Cardiac muscle cell (in vitro differentiated cells and primary cell): ENCODE measurements around the gene DHRS1. TPM values are rescaled to one million over a fixed set of nuclear protein-coding genes. Genes with fewer than 3 reads are reported as not detected.

Experiments used
- DNase-seq, 2 donors: peaks; one replicate each; pipeline versions ENCODE4 v3.0.0 to v3.0.0-alpha.2; 2010 to 2017; ENCODE audit warnings: low read depth in 1 of 2, low spot score in 1 of 2
- H3K27ac ChIP-seq: fragments of 200-600 bp; sonication (generic); 2 replicates; pipeline ENCODE4 v1.5.1; 2016
- H3K27me3 ChIP-seq: fragments of 200-600 bp; sonication (generic); 2 replicates; pipeline ENCODE4 v1.6.0; 2016; ENCODE audit warnings: control low read depth
- H3K36me3 ChIP-seq: fragments of 200-600 bp; sonication (generic); 2 replicates; pipeline ENCODE4 v1.5.1; 2016; ENCODE audit warnings: control low read depth
- H3K4me1 ChIP-seq: fragments of 200-600 bp; sonication (generic); 2 replicates; pipeline ENCODE4 v1.8.1; 2017; ENCODE audit warnings: low read depth, mild to moderate bottlenecking, mixed run types
- H3K4me3 ChIP-seq: fragments of 200-600 bp; sonication (generic); 2 replicates; pipeline ENCODE4 v1.5.1; 2016; ENCODE audit warnings: mild to moderate bottlenecking
- H3K9me3 ChIP-seq: fragments of 200-600 bp; sonication (generic); 2 replicates; pipeline ENCODE4 v1.5.1; 2017; ENCODE audit warnings: low read depth, mild to moderate bottlenecking, control low read depth
- polyA plus RNA-seq: library from polyadenylated mRNA; unstranded; fragments of >200 nt; fragmentation: Nextera tagmentation; extraction: Ambion mirVana; gene quantifications from 2 replicates; pipeline ENCODE4 v1.2.1, GENCODE V29; 2016
- total RNA-seq: library from RNA; depleted of rRNA; stranded (reverse); fragments of >200 nt; gene quantifications from 2 replicates; pipeline ENCODE4 v1.2.3, GENCODE V29; 2016
- TF ChIP-seq, protein P1 (sequence below): IDR thresholded peaks from 2 replicates; pipeline ENCODE4 v1.5.1; 2012; ENCODE audit warnings: low read depth, mild to moderate bottlenecking, low read length

DHRS1 gene
- total and polyA plus RNA-seq, 2 experiments from 2014 or later, result 43.2 to 58.1 TPM

DNA sequence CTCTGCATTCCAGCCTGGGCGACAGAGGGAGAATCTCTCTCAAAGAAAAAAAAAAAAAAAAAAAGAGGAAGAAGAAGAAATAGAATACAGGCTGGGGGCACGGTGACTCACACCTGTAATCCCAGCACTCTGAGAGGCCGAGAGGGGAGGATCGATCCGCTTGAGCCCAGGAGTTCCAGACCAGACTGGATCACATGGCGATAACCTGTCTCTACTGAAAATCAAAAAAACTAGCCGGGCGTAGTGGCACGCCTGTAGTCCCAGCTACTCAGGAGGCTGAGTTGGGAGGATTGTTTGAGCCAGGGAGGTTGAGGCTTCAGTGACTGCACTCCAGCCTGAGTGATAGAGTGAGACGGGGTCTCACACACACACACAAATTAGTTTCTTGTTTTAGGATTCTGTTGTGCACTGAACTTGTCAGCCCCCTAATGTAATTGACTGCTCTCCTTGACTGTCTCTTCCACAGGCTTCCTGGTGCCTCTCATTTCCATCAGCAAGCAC lies 56.2 kb downstream of the DHRS1 start:
- Histone ChIP-seq H3K4me3 (peak overlapping the region; percentile 58), H3K36me3 (peaks cover 7% of the 10 kb centered on the region), H3K27me3 (no peaks in the 10 kb centered on the region), H3K4me1 (no peaks in the 10 kb centered on the region), H3K9me3 (no peaks in the 10 kb centered on the region), H3K27ac (peak overlapping the region; percentile 98)
- DNase-seq, result no peak
- TF ChIP-seq, protein P1, sequence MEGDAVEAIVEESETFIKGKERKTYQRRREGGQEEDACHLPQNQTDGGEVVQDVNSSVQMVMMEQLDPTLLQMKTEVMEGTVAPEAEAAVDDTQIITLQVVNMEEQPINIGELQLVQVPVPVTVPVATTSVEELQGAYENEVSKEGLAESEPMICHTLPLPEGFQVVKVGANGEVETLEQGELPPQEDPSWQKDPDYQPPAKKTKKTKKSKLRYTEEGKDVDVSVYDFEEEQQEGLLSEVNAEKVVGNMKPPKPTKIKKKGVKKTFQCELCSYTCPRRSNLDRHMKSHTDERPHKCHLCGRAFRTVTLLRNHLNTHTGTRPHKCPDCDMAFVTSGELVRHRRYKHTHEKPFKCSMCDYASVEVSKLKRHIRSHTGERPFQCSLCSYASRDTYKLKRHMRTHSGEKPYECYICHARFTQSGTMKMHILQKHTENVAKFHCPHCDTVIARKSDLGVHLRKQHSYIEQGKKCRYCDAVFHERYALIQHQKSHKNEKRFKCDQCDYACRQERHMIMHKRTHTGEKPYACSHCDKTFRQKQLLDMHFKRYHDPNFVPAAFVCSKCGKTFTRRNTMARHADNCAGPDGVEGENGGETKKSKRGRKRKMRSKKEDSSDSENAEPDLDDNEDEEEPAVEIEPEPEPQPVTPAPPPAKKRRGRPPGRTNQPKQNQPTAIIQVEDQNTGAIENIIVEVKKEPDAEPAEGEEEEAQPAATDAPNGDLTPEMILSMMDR, result no peak

DNA sequence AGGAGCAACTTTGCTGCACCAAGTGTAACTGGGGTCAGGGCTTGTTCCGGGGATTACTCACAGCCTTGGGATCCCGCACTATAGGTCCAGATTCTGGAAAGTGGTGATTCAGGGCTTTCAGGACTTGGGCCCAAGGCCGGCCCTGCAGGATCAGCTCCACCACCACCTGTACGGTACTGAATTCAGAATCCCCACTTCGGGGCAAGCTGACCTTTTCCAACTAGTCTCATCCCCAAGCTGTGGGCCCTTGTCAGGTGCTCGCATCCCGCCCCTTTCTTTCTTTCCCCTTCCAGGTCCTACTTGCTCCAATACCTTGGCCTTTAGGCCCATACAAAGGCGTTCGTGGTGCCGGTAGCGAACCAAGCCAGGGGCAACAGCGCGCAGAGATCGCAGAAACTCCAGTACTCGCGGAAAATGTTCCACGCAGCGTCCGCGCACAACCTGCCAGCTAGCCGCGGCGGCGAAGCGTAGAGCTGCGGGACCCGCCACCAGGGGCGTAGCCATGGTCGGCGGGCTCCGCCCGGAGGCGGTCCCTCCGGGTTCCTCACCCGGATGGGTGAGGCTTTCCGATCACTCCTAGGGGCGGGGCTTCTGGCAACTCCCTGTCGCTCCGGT lies 57.6 kb downstream of the DHRS1 start:
- TF ChIP-seq, protein P1, result peak; percentile 42
- Histone ChIP-seq H3K4me3 (peak overlapping the region; percentile 58), H3K9me3 (no peaks in the 10 kb centered on the region), H3K4me1 (no peaks in the 10 kb centered on the region), H3K27me3 (no peaks in the 10 kb centered on the region), H3K27ac (peak overlapping the region; percentile 98), H3K36me3 (peaks cover 9% of the 10 kb centered on the region)
- peak; percentile 94 for DNase-seq

Other genes with a start within 250 kb of the DHRS1 start
Only the 30 nearest of the 34 such genes appear.
- 152 and 317 TPM in 2 replicates for gene DCAF11, start 185.0 kb downstream of the DHRS1 start, total RNA-seq
- gene DCAF11, start 185.0 kb downstream of the DHRS1 start, polyA plus RNA-seq, result 110 and 165 TPM in 2 replicates
- 4.2 and 6.7 TPM in 2 replicates for gene NRL, start 184.8 kb downstream of the DHRS1 start, total RNA-seq
- gene NRL, start 184.8 kb downstream of the DHRS1 start, polyA plus RNA-seq, result 4.8 and 5.1 TPM in 2 replicates
- 124 and 136 TPM in 2 replicates for gene FITM1, start 169.1 kb downstream of the DHRS1 start, total RNA-seq
- 181 and 209 TPM in 2 replicates for gene FITM1, start 169.1 kb downstream of the DHRS1 start, polyA plus RNA-seq
- gene PSME1, start 163.6 kb downstream of the DHRS1 start, total RNA-seq, result 211 and 238 TPM in 2 replicates
- 383 and 492 TPM in 2 replicates for gene PSME1, start 163.6 kb downstream of the DHRS1 start, polyA plus RNA-seq
- 54.6 and 69.3 TPM in 2 replicates for gene EMC9, start 158.2 kb downstream of the DHRS1 start, total RNA-seq
- gene EMC9, start 158.2 kb downstream of the DHRS1 start, polyA plus RNA-seq, result 82.3 and 114 TPM in 2 replicates
- gene PSME2, start 153.2 kb downstream of the DHRS1 start, total RNA-seq, result 92.3 and 97.6 TPM in 2 replicates
- 311 and 331 TPM in 2 replicates for gene PSME2, start 153.2 kb downstream of the DHRS1 start, polyA plus RNA-seq
- 81.0 and 134 TPM in 2 replicates for gene RNF31, start 152.3 kb downstream of the DHRS1 start, total RNA-seq
- gene RNF31, start 152.3 kb downstream of the DHRS1 start, polyA plus RNA-seq, result 42.1 and 44.9 TPM in 2 replicates
- gene IRF9, start 138.5 kb downstream of the DHRS1 start, total RNA-seq, result 29.1 and 33.7 TPM in 2 replicates
- 27.3 and 35.4 TPM in 2 replicates for gene IRF9, start 138.5 kb downstream of the DHRS1 start, polyA plus RNA-seq
- 20.3 and 23.5 TPM in 2 replicates for gene REC8, start 127.7 kb downstream of the DHRS1 start, total RNA-seq
- 38.8 and 39.0 TPM in 2 replicates for gene REC8, start 127.7 kb downstream of the DHRS1 start, polyA plus RNA-seq
- 32.0 and 40.7 TPM in 2 replicates for gene IPO4, start 111.0 kb downstream of the DHRS1 start, total RNA-seq
- 26.4 and 34.5 TPM in 2 replicates for gene IPO4, start 111.0 kb downstream of the DHRS1 start, polyA plus RNA-seq
- gene TM9SF1, start 104.3 kb downstream of the DHRS1 start, total RNA-seq, result 40.2 and 50.3 TPM in 2 replicates
- 55.2 and 65.3 TPM in 2 replicates for gene TM9SF1, start 104.3 kb downstream of the DHRS1 start, polyA plus RNA-seq
- not detected in 2 replicates for gene TSSK4, start 94.1 kb downstream of the DHRS1 start, total RNA-seq
- 2.3 and 3.3 TPM in 2 replicates for gene TSSK4, start 94.1 kb downstream of the DHRS1 start, polyA plus RNA-seq
- 26.4 and 31.0 TPM in 2 replicates for gene CHMP4A, start 86.3 kb downstream of the DHRS1 start, total RNA-seq
- gene CHMP4A, start 86.3 kb downstream of the DHRS1 start, polyA plus RNA-seq, result 51.1 and 56.1 TPM in 2 replicates
- gene MDP1, start 83.7 kb downstream of the DHRS1 start, total RNA-seq, result 39.3 and 59.8 TPM in 2 replicates
- gene MDP1, start 83.7 kb downstream of the DHRS1 start, polyA plus RNA-seq, result 70.5 and 73.4 TPM in 2 replicates
- 262 and 264 TPM in 2 replicates for gene NEDD8, start 67.4 kb downstream of the DHRS1 start, total RNA-seq
- gene NEDD8, start 67.4 kb downstream of the DHRS1 start, polyA plus RNA-seq, result 429 and 492 TPM in 2 replicates
- 59.5 and 66.3 TPM in 2 replicates for gene GMPR2, start 66.9 kb downstream of the DHRS1 start, total RNA-seq
- gene GMPR2, start 66.9 kb downstream of the DHRS1 start, polyA plus RNA-seq, result 57.6 and 66.8 TPM in 2 replicates
- 32.3 and 40.8 TPM in 2 replicates for gene TINF2, start 57.2 kb downstream of the DHRS1 start, total RNA-seq
- 49.9 and 50.6 TPM in 2 replicates for gene TINF2, start 57.2 kb downstream of the DHRS1 start, polyA plus RNA-seq
- gene TGM1, start 36.6 kb downstream of the DHRS1 start, total RNA-seq, result 0.35 and 1.7 TPM in 2 replicates
- gene TGM1, start 36.6 kb downstream of the DHRS1 start, polyA plus RNA-seq, result 0.65 TPM in 1 of 2 replicates, not detected in the other
- 39.6 and 43.5 TPM in 2 replicates for gene RABGGTA, start 28.2 kb downstream of the DHRS1 start, total RNA-seq
- 43.7 and 45.2 TPM in 2 replicates for gene RABGGTA, start 28.2 kb downstream of the DHRS1 start, polyA plus RNA-seq
- gene NOP9, start 70 bp upstream of the DHRS1 start, total RNA-seq, result 13.5 and 15.7 TPM in 2 replicates
- gene NOP9, start 70 bp upstream of the DHRS1 start, polyA plus RNA-seq, result 2.7 and 4.3 TPM in 2 replicates
- gene CIDEB, start 8.2 kb upstream of the DHRS1 start, total RNA-seq, result not detected in 2 replicates
- not detected in 2 replicates for gene CIDEB, start 8.2 kb upstream of the DHRS1 start, polyA plus RNA-seq
- gene LTB4R2, start 10.4 kb upstream of the DHRS1 start, total RNA-seq, result 7.6 and 15.1 TPM in 2 replicates
- 0.17 and 1.8 TPM in 2 replicates for gene LTB4R2, start 10.4 kb upstream of the DHRS1 start, polyA plus RNA-seq
- gene LTB4R, start 11.7 kb upstream of the DHRS1 start, total RNA-seq, result 8.5 and 8.8 TPM in 2 replicates
- 2.0 and 2.7 TPM in 2 replicates for gene LTB4R, start 11.7 kb upstream of the DHRS1 start, polyA plus RNA-seq
- gene ADCY4, start 35.3 kb upstream of the DHRS1 start, total RNA-seq, result 0.35 and 1.5 TPM in 2 replicates
- gene ADCY4, start 35.3 kb upstream of the DHRS1 start, polyA plus RNA-seq, result 1.2 TPM in 1 of 2 replicates, not detected in the other
- 0.24 TPM in 1 of 2 replicates, not detected in the other for gene RIPK3, start 40.2 kb upstream of the DHRS1 start, total RNA-seq
- gene RIPK3, start 40.2 kb upstream of the DHRS1 start, polyA plus RNA-seq, result 0.81 TPM in 1 of 2 replicates, not detected in the other
- 56.8 and 117 TPM in 2 replicates for gene NFATC4, start 68.4 kb upstream of the DHRS1 start, total RNA-seq
- 83.2 and 120 TPM in 2 replicates for gene NFATC4, start 68.4 kb upstream of the DHRS1 start, polyA plus RNA-seq
- 37.2 and 56.2 TPM in 2 replicates for gene NYNRIN, start 99.2 kb upstream of the DHRS1 start, total RNA-seq
- gene NYNRIN, start 99.2 kb upstream of the DHRS1 start, polyA plus RNA-seq, result 21.3 and 30.7 TPM in 2 replicates
- 2.3 and 3.3 TPM in 2 replicates for gene CBLN3, start 129.9 kb upstream of the DHRS1 start, total RNA-seq
- gene CBLN3, start 129.9 kb upstream of the DHRS1 start, polyA plus RNA-seq, result 3.1 and 5.3 TPM in 2 replicates
- gene KHNYN, start 130.2 kb upstream of the DHRS1 start, total RNA-seq, result 62.2 and 90.7 TPM in 2 replicates
- 34.7 and 35.7 TPM in 2 replicates for gene KHNYN, start 130.2 kb upstream of the DHRS1 start, polyA plus RNA-seq
- 60.4 and 63.9 TPM in 2 replicates for gene SDR39U1, start 143.0 kb upstream of the DHRS1 start, total RNA-seq
- 163 TPM in 2 replicates for gene SDR39U1, start 143.0 kb upstream of the DHRS1 start, polyA plus RNA-seq